Renal cortical epithelial cell (primary cell): ENCODE data around the gene TMED3. TPM values are rescaled to one million over a fixed set of nuclear protein-coding genes. Genes with fewer than 3 reads are reported as not detected.

Experiments
- DNase-seq: peaks from one replicate; pipeline ENCODE4 v3.0.0-alpha.2; 2011; ENCODE audit warnings: low read depth
- total RNA-seq: library from RNA; depleted of rRNA; stranded (reverse); fragments of >200 nt; gene quantifications from 2 replicates; pipeline ENCODE4 v1.2.3, GENCODE V29; 2014

Gene TMED3
- 53.5 and 152 TPM in 2 replicates for total RNA-seq

DNA sequence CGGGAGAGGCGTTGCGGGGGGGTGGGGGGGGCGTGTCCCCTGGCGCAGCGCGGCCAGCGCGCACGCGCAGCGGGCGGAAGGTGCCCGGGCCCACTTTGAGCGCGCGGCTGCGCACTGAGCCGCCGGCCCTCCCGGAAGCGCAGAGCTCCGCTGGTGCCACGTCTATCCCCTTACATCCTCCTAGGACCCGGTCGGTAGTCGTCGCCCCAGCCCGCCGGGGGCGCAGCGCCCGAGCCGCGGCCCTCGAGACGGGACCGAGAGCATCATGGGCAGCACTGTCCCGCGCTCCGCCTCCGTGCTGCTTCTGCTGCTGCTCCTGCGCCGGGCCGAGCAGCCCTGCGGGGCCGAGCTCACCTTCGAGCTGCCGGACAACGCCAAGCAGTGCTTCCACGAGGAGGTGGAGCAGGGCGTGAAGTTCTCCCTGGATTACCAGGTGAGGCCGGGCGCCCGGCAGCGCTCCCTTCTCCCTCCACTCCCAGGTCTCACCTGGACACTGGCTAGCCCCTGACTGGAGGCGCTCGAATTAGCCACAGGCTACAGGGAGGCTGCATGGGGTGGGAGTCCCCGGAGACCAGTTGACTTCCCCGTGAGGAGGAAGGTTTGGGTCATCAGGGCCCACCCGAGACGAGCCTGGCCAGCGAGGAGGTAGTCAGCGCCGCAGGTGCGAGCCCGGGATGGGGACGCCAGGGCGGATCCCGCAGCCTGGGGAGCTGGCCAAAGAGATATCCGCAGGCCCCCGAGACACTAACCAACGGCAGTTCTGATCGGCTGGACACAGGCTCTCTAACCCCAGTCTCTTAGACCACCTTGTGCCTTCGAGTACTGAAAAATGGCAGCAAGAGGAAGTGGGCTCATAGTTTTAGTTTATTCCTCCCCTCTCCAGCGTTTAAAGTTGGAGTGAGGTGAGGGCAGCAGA, at the start of gene TMED3:
TMED3 (plus strand) TSS at position 128 of the 916 bp plus-strand sequence; CDS start at position 266, 138 bp downstream.
- DNase-seq, result peak; percentile 60

DNA sequence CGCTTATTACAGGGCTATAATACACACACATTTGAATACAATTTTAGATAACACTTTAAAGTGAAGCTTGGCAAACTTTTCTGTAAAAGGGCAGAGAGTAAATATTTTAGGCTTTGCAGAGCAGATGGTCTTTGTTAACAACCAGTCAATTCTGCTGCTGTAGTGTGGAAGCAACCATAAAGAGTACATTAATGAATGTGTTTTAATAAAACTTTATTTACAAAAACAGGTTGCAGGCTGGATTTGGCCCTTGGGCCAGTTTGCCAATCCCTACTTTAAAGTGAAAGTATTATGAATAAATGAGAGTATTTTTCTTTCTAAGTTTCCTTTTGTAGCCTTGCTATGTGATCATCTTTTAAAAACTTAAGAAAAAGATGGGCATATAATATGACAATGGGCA, 49.1 kb upstream of the TMED3 start:
- no peak for DNase-seq

DNA sequence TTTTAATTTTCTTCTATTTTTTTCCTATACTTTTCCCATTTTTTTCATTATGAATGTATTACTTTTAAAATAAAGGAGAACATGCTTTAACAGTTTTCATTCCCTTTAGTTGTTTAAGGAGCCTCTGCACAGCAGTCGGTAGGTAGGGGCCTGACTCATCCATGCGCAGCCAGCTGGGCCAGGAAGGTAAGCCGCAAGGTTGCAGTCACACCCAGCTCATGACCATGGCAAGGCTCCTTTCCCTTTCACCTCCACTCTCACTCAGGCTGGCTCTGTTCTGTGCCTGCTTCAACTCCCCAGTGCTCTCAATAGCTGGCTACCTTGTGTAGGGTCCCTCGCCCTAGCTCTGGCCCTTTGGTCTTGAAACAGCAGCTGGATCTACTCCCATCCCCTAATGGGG, 45.7 kb upstream of the TMED3 start:
- no peak for DNase-seq

DNA sequence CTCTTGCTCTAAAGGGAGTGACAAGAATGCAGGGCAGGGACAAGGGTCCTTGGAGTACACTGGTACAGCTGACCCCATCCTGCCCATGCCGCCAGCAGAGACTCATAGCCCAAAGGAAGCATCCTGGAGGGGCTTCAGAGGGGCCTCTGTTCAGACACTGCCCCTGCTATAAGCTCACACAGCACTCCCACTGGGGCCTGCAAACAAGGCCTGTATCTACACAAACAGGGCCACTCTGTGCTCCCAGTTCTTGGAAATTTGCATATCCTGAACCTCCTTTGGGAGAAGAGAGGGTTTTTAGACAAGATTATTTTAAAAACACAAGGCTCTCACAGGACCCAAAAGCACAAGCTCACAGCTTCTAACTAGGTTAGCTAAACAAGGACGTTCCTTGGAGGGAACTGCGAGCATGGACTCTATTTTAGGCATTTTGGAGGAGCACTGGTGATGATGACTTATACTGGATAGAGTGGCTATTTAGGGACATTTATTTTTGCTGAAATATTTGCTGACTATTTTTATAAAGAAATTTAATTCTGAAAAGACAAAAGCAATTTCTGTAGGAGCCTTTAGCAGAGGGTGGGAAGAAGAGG, 44.8 kb upstream of the TMED3 start:
- DNase-seq, result no peak

DNA sequence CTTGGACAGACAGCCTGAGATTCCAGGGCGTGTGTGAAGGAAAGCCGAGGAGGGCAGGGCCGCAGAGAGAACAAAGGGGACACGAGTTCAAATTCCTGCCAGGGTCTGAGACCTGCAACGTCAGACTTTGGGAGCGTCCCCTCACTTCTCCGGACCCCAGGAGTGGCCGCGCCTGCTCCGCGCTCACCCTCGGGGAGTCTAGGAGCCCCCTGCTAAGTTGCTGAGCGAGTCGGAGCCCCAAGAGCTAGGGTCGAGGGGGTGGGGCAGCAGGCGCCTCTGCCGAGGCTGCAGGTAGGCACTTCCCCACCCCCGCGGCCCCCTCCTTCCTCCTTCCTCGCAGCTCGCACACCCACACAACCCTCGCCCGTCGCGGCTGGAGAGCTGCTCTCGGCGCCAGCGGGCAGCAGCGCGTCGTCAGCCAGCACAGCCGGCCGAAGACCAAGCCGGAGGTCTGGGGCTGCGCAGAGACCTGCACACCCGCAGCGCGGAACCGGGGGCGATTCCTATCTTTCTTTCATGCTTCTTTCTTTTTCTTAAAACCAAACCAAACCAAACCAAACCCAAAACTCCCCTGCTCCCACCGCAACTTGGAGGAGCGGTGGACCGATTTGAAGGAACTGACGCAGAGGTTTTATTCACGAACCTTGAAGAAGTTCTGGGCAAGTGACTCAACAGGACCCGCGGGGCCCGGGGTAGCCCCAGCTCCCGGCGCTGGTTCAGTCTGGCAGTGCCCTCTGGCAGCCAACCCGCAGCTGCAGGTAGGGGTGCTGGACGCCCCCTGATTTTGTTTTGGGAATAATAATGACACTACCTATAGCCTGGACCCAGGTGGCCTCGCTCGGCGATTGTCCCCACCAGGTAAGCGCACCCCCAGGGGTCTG, 28.3 kb upstream of the TMED3 start, which contains the start of gene ANKRD34C:
ANKRD34C (plus strand) TSS at position 352 of the 881 bp plus-strand sequence. CDS start 10,563 bp downstream, outside the sequence.
- no peak for DNase-seq

DNA sequence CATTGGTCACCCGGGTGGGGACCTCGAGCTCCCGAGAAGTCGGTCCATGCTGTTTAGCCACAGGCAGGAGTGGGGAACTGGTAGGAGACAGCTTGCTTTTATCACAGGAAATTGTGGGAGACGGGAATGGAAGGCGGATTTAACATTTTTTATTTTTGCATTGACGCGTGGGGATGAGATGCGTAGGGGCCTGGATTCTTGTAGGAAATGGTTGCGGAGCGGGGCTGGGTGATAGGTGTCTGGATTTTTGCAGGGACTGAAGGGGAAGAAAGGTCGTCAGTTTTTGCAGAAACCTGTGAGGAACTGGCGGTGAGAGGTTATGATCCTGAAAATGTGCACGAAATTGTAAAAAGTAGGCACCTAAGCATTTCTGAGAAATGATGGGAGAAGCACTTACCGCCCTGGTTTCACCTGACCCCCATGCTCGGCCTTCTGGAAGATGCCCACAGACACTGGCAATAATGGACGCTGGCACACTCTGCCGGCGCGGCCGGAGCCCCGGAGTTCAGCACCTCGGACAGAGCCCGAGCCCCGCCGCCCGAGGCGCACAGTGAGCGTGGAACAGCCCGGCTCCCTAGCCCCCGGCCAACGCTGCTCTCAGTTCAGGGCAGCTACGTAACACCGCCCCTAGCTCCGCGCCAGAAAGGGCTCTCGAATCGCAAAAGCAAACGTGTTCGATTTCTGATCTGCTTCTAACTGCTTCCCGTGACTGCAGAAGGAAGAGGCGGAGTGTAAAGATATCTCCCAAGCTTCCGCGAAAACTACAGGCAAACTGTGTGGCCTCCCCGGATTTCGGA, 27.5 kb upstream of the TMED3 start:
- DNase-seq, result no peak

DNA sequence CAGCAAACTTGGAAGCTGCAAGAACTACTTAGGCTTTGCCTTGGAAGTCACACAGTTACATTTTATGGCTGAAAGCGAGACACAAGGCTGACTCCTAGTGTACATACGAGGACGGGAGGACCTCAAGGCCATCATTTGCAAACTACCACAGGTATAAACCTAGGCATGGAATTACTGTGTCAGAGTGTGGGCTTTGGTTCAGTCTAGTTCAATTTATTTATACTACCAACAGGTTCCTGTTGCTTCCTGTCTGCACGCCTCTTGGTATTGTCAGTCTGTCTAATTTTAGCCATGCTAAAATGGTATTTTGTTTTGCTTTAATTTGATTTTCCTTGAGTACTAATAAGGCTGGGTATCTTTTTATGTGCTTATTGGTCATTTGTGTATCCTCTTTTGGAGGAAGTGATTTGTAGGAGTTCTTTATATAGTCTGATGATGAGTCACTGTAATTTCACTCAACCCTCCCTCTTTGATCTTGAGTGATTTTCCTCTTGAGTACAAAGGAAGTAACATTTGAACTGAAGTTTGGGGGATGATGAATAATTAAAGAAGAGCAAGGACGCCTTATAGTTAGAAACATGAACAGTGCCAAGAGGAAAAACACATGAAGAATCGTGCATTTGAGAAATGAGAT, 20.2 kb upstream of the TMED3 start:
- no peak for DNase-seq

DNA sequence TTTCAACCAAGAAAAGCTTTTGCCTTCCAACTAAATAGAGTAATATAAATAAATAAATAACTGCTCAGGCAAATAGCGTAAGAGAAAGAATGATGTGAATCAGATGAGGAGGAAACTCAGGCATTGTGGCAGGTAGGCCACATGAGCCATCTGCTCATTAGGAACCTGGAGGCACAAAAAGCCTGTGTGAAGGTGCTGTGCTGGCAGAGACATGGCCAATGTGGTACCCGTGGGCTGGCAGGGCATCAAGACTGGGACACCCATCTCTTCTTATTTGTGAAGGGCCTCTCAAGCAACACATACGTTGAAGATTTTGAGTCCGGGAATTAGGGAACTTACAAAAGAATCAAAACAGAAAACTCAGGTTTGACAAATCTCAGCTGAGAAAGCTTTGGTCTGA, 18.9 kb upstream of the TMED3 start:
- DNase-seq, result no peak

DNA sequence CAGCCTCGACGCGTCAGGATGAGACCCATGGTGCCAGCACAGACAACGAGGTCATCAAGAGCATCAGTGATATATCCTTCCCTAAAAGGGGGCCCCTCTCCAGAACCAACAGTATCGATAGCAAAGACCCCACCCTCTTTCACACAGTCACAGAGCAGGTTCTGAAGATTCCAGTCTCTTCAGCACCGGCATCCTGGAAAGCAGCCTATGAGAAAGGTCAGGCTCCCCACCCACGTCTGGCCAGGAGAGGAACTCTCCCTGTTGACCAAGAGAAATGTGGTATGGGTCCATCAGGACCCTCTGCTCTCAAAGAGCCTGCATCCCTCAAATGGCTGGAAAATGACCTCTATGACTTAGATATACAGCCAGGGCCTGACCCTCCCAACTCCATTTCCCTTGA, 16.8 kb upstream of the TMED3 start:
- DNase-seq, result no peak

DNA sequence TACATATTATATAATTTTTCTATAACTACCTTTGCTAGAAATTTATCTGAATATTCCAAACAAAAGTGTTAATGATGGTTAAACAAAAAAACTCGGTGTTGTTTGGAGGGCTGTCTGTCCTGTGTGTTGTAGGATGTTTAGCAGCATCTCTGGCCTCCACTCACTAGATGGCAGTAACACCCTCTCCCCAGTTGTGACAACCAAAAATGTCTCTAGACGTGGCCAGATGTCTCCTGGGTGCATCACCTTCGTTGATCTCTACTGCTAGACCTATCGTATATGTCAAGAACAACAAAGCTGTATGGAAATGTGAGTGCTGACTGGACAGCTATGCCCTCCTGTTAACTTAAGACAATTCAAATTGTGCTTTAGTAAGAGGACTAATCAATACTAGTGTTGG, 14.3 kb upstream of the TMED3 start:
- no peak for DNase-seq

DNA sequence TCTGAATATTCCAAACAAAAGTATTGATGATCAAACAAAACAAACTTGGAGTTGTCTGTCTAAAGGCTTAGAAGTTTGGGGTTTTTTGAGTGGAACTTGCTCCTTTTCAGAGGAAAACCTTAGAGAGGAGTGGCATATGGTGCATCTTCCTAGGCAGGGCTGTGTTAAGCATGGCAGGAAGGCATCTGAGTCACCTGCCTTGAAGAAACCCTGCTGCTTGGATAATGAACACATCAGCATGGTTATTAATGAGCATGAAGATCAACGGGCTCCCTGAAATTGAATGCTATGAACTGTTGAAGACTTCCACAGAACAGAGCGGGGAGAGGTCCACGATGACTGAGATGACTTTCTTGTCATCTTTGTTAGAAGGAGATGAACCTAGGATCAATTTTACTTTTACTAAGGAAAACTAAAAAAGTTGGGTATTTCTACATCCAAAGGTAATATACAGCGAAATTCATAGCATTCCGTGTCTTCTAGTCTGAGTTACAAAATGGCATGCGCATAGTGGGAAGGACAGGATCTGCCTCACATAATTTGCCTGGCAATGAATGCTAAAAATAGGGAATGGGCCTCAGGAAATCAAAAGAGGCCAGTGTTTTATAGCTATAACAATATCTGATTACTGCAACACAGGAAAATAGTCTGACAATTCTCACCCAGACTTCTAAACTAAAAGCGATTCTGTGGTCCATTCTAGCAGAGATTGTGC, 11.6 kb upstream of the TMED3 start:
- DNase-seq, result no peak

DNA sequence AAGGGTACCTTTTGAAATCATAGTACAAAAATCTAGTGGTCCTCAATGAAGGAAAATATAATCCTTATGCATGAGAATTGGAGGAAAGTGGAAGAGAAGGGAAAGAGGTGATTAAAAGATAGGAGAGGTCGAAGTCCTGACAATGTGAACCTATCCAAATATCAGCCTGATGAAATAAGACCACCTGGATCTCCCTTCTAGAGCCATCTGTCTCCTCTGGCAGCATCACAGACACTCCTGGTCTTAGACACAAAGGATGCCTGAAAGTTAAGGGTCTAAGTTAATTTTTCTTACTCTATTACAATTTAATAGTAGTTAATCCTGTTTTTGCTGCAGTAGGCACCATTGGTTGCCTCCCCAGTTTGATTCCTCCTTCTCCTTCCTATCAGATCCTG, 11.1 kb upstream of the TMED3 start:
- DNase-seq, result no peak

DNA sequence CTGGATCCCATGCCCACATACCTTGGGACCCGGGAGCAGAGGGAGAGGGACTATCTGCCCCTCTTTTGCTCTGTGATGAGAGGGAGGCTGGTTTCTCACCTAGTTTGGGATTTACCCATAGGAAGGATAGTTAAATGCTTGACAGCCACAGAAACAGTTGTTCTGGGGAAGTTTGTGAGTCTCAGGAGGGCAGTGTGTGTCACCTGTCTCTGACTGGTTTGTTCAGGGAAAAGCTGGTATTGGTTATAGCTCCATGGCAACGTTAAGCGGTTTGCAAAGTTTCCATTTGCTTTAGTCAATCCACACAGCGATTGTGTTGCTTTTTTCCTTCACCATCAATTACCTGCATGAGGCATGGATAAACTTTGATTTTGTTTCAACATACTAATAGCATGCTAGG, 3.7 kb upstream of the TMED3 start:
- DNase-seq, result no peak

DNA sequence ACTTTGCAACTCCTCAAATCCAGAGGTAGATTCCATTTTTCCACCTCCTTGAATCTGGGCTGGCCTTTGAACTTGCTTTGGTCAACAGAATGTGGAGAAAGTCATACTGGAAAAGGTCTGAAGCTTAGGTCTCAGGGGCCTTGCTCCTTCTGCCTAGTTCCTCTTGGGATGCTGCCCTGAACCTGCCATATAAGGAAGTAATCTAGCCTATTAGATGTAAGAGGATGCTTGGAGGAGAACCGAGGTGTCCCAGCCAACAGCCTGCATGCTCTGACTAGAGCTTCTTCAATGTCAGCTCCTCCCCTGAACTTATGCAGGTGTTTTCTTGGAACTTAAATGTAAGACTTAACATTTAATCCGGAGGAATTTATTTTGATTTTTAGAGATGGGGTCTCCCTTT, 2.0 kb upstream of the TMED3 start:
- DNase-seq, result no peak

DNA sequence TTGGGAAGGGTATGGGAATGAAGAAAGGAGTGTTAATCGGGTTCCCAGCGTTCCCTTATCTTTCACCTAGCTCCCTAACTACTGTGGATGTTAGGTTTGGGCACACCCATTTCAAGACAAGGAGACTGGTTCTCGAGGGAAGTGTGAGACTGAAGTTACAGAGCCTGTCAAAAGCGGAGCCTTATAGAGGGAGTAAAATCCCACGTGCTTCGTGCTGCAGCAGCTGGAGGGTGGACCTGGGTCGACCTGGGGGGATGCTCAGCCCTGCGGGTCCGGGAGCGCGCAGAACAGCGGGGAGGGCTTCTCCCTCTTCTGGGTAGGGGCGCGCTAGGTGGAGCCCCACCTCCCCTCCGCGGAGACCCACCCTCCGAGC, 314 bp upstream of the TMED3 start:
- peak; percentile 21 for DNase-seq

DNA sequence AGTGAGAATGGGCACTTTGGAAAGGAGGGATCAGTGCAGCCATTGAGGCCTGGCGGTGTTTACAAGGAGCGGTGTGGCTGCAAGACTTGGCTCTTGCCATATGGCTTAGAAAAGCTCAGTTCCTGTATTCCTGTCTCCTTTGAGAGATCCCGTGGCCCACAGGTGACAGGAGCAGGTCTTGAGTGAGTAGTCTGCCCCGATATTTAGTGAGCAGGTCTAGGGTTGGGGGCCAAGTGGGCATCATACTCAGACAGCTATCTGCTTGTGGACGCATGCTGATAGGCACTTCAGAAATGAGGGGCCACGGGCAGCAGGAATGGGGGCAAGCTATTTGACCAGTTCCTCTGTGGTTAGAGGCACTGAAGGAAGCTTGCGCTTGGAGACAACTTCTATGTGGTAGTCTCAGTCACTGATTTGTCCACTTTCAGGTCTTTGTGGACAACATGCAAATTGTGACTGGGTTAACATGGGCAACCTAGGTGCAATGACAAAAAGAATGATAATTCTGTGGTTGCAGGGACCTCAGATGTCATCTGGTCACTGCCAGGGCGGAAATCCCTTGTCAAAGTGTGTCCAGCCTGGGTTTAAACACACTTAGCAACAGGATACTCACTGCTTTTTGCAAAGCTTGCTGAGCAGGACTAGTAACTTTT, 1.1 kb downstream of the TMED3 start:
- no peak for DNase-seq

DNA sequence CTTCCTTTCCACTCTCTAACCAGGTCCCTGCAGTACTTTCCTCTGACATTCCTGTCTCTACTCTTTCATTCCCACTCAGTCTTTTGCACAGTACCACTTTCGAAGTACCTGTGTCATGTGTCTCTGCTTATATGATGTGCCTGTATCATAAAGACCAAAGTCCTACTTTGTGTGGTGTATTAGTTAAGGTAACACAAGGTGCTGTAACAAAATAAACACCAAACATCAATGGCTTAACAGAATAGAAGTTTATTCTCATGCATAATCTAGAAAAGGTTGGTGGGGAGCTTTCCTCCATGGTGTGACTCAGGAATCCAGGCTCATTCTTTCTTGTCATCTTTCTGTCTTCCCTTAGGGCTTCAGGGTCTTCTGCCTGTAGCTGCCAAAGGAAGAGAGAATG, 3.3 kb downstream of the TMED3 start:
- DNase-seq, result no peak

DNA sequence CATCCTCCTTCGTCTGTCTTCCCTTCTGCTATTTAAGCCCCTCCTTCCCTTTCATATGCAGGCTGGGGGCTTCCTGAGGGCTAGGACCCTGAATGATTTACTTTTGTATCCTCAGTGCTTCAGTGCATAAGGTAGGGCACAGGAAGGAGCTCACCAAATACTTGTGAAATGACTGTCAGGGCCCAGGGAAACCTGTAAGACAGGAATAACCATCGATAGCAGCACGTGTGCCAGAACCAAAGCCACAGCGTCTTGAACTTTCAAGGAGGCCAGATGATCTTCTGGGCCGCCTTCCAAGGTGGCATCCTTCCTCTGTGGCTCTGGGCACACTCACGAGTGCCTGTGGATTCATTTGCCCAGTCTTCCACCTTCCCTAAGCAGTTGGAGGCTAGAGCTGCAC, 3.9 kb downstream of the TMED3 start:
- peak; percentile 23 for DNase-seq

DNA sequence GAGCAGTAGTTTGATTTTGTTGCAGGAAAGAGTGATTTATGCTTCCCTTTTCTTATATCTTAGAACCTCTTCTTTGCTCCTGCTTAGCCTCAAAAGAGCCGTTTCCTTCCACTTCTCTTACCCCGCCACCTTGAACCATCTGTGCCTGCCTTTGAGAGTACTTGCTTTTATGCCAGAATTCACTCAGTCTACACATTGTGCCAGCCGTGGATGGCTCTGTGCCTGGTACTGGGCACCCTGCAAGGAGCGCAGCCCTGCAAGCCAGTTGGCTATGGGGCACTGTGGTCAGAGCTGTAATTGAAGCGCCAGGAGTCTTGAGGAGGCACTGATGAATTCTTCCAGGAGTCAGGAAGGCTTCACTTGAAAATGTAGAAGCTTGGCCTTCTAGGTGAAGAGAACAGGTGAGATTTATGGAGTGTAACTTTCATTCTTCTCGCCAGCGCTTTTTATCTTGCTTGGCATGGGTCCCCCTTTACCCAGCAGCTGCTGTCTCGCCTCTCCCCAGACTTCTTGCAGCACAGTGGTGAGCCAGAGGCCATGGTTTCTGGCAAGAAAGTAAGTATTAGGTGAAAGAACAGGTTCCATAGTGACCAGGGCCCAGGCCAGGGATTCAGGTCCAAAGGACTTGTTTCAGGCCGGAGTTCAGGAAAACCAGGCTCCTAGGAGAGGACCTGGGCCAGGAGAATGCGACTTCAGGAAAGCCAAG, 4.9 kb downstream of the TMED3 start:
- no peak for DNase-seq
